Right lobe of liver (tissue), 6 donors: Measurements from ENCODE around the gene TSHR. TPM values are rescaled to one million over a fixed set of nuclear protein-coding genes. Genes with fewer than 3 reads are reported as not detected.

Experiments used
- ATAC-seq, 4 donors: fragments of 200-7000 bp; cut with Tn5 transposase; one replicate each; pipeline ENCODE4 v1.9.1; 2020; ENCODE audit warnings: mild to moderate bottlenecking in 4 of 4, moderate library complexity in 4 of 4
- DNase-seq, 3 donors: peaks; one replicate each; pipeline ENCODE4 v3.0.0-alpha.2; 2020
- H3K27ac ChIP-seq, 3 donors: fragments of 200-600 bp; one replicate each; pipeline ENCODE4 v1.8.0; 2022
- H3K27me3 ChIP-seq, 2 donors: fragments of 200-600 bp; one replicate each; pipeline ENCODE4 v1.8.0; 2022
- H3K36me3 ChIP-seq, 4 donors: fragments of 200-600 bp; sonication (generic) in 1 of 4; one replicate each; pipeline versions ENCODE4 v1.5.1 to v1.8.0; 2017 to 2022; ENCODE audit warnings: control low read depth in 1 of 4
- H3K4me1 ChIP-seq, 4 donors: fragments of 200-600 bp; sonication (generic) in 1 of 4; one replicate each; pipeline versions ENCODE4 v1.5.1 to v1.8.0; 2017 to 2022; ENCODE audit warnings: control low read depth in 1 of 4
- H3K4me3 ChIP-seq, 3 donors: fragments of 200-600 bp; one replicate each; pipeline ENCODE4 v1.8.0; 2022
- H3K9me3 ChIP-seq, 4 donors: fragments of 200-600 bp; sonication (generic) in 1 of 4; one replicate each; pipeline versions ENCODE4 v1.5.1 to v1.8.0; 2017 to 2022; ENCODE audit warnings: control low read depth in 1 of 4
- CTCF ChIP-seq, 4 donors: fragments of 200-600 bp in 3 of 4; fragments of 450-650 bp in 1 of 4; IDR thresholded peaks; one replicate each; pipeline versions ENCODE4 v1.5.1 to v1.8.0; 2016 to 2022; ENCODE audit warnings: antibody characterized with exemption in 4 of 4, mild to moderate bottlenecking in 2 of 4
- POLR2A ChIP-seq: fragments of 450-650 bp; IDR thresholded peaks from one replicate; pipeline ENCODE4 v1.6.1; 2017; ENCODE audit warnings: antibody characterized with exemption, mild to moderate bottlenecking
- WGBS: methylation state at CpG from one replicate; pipeline ENCODE4 v1.1.6; 2018; ENCODE audit warnings: low coverage, low lambda C conversion rate; ENCODE audit not compliant: insufficient coverage; ENCODE audit errors: missing lambda C conversion rate; 5-methylcytosine and 5-hydroxymethylcytosine counted together
- intact Hi-C, 2 donors: fragments of 100-400 bp; cut with DNase I; formaldehyde crosslinking; loops; one replicate each; pipeline versions ENCODE4 v1.11.2 to v1.14.1; 2022
- total RNA-seq, 6 experiments: library from RNA; depleted of rRNA in 2 of 6; stranded (reverse); fragments of >200 nt in 2 of 6; fragmentation: NEBNext Ultra II Directional in 3 of 6; extraction: Animal tissue kit (Norgen Biotek cat#: 25700) in 3 of 6; gene quantifications; one replicate each; pipeline versions ENCODE4 v1.1.0 to v1.2.4, GENCODE V29; 2016 to 2023
- donor health status: DM: no; HTN: yes; CAD: no.
- donor health status: DM: no; HTN: no; CAD: no.
- donor health status: DM: no; HTN: no; CAD: no.
- donor health status: DM: no; HTN: yes; CAD: no.
- donor health status: DM: no; HTN: yes; CAD: no.

TSHR gene
- total RNA-seq, 6 experiments from 2014 or later: 0.37 TPM; not detected in 5

- no peak for TF ChIP-seq CTCF (IDR thresholded peaks at IDR 0.05)
- no peak for TF ChIP-seq POLR2A
- no peak overlapping the region for H3K27ac ChIP-seq
- DNase-seq (no peak), ATAC-seq (no peak)
- 60% methylated on average over 1 of the region's 1 CpG for WGBS
- H3K9me3 ChIP-seq: no peaks in the 10 kb centered on the region
- no peaks in the 10 kb centered on the region for H3K36me3 ChIP-seq
- intact Hi-C loops: loop anchor here in 1 of 2 donors (10.0 kb wide), 1 partner anchor 167 kb away; no protein-coding TSS in a partner anchor
- no peaks in the 10 kb centered on the region for H3K27me3 ChIP-seq
- peaks cover 0 to 26% (median 0%) of the 10 kb centered on the region in 4 donors for H3K4me1 ChIP-seq
- no peak overlapping the region for H3K4me3 ChIP-seq
Measured at GRCh38 chr14:81161749-81162148, 206.3 kb downstream of the TSHR start.

- no peaks in the 10 kb centered on the region for H3K27me3 ChIP-seq
- no peak for TF ChIP-seq POLR2A
- no peak for TF ChIP-seq CTCF (IDR thresholded peaks at IDR 0.05)
- peaks cover 0 to 26% (median 0%) of the 10 kb centered on the region in 4 donors for H3K4me1 ChIP-seq
- ATAC-seq (peak in 1 of 4 donors; percentile 2), DNase-seq (no peak)
- no peak overlapping the region for H3K27ac ChIP-seq
- intact Hi-C loops: loop anchor here in 1 of 2 donors (10.0 kb wide), 1 partner anchor 168 kb away; no protein-coding TSS in a partner anchor
- no peak overlapping the region for H3K4me3 ChIP-seq
- WGBS: 59% methylated on average over 3 of the region's 3 CpGs
- no peaks in the 10 kb centered on the region for H3K36me3 ChIP-seq
- no peaks in the 10 kb centered on the region for H3K9me3 ChIP-seq
Measured at GRCh38 chr14:81162941-81163340, 207.5 kb downstream of the TSHR start.

GRCh38 chr14:81164167-81164774 lies 208.8 kb downstream of the TSHR start:
- no peaks in the 10 kb centered on the region for H3K9me3 ChIP-seq
- no peaks in the 10 kb centered on the region for H3K27me3 ChIP-seq
- H3K27ac ChIP-seq: peak overlapping the region; percentile 62 to 75 (median 68)
- H3K36me3 ChIP-seq: no peaks in the 10 kb centered on the region
- intact Hi-C loops: loop anchor here in 1 of 2 donors (10.0 kb wide), 1 partner anchor 169 kb away; no protein-coding TSS in a partner anchor
- peak in 2 of 3 donors; percentile 56 to 76 for DNase-seq
- ATAC-seq: peak; percentile 87 to 96 (median 90)
- H3K4me1 ChIP-seq: peaks cover 0 to 27% (median 2%) of the 10 kb centered on the region in 4 donors
- peak overlapping the region; percentile 16 to 42 (median 34) for H3K4me3 ChIP-seq
- TF ChIP-seq CTCF (IDR thresholded peaks at IDR 0.05) (peak; percentile 71 to 90 (median 76)), POLR2A (peak; percentile 74)
- 0% methylated on average over 1 of the region's 1 CpG for WGBS

- peak; percentile 61 to 74 (median 64) for ATAC-seq
- DNase-seq: peak in 1 of 3 donors; percentile 63
Measured at GRCh38 chr14:81165188-81165587, 209.8 kb downstream of the TSHR start.

More at GRCh38 chr14:81165188-81165587, 209.8 kb downstream of the TSHR start:
- H3K27me3 ChIP-seq: no peaks in the 10 kb centered on the region
- H3K4me3 ChIP-seq: peak overlapping the region; percentile 16 to 42 (median 34)
- TF ChIP-seq CTCF (IDR thresholded peaks at IDR 0.05) (peak in 1 of 4 donors; percentile 6), POLR2A (peak; percentile 92)
- peaks cover 0 to 31% (median 3%) of the 10 kb centered on the region in 4 donors for H3K4me1 ChIP-seq
- no peaks in the 10 kb centered on the region for H3K9me3 ChIP-seq
- H3K36me3 ChIP-seq: no peaks in the 10 kb centered on the region
- intact Hi-C loops: loop anchor here in 1 of 2 donors (10.0 kb wide), 1 partner anchor 170 kb away; no protein-coding TSS in a partner anchor
- H3K27ac ChIP-seq: peak overlapping the region; percentile 62 to 75 (median 68)
- WGBS: 30% methylated on average over 4 of the region's 4 CpGs
